Ascending aorta (tissue), 2 donors: Measurements from ENCODE around the gene TNS2. TPM values are rescaled to one million over a fixed set of nuclear protein-coding genes. Genes with fewer than 3 reads are reported as not detected.

ENCODE experiments used
- DNase-seq, 2 donors: peaks; one replicate each; pipeline ENCODE4 v3.0.0-alpha.2; 2019; ENCODE audit warnings: low spot score in 2 of 2
- H3K27ac ChIP-seq, 2 donors: fragments of 200-600 bp; sonication (generic); one replicate each; pipeline ENCODE4 v1.5.1; 2016 to 2017; ENCODE audit warnings: mild to moderate bottlenecking in 1 of 2
- H3K27me3 ChIP-seq: fragments of 200-600 bp; sonication (generic); one replicate; pipeline ENCODE4 v1.5.1; 2017
- H3K36me3 ChIP-seq, 2 donors: fragments of 200-600 bp; sonication (generic); one replicate each; pipeline ENCODE4 v1.5.1; 2016
- H3K4me1 ChIP-seq, 2 donors: fragments of 200-600 bp; sonication (generic); one replicate each; pipeline ENCODE4 v1.5.1; 2016 to 2017; ENCODE audit warnings: mild to moderate bottlenecking in 1 of 2
- H3K4me3 ChIP-seq, 2 donors: fragments of 200-600 bp; sonication (generic); one replicate each; pipeline ENCODE4 v1.5.1; 2016 to 2017; ENCODE audit warnings: mild to moderate bottlenecking in 1 of 2
- H3K9me3 ChIP-seq, 2 donors: fragments of 200-600 bp; sonication (generic); one replicate each; pipeline ENCODE4 v1.5.1; 2016
- intact Hi-C: fragments of 100-400 bp; cut with DNase I; formaldehyde crosslinking; loops from one replicate; pipeline ENCODE4 v1.15.1; 2023
- total RNA-seq: library from RNA; depleted of rRNA; stranded (reverse); fragments of >200 nt; gene quantifications from one replicate; pipeline ENCODE4 v1.1.0, GENCODE V29; 2016
- TF ChIP-seq, protein P1 (sequence below), 3 experiments: fragments of 200-600 bp in 2 of 3; fragments of 450-650 bp in 1 of 3; sonication (generic) in 2 of 3; IDR thresholded peaks; one replicate each; pipeline ENCODE4 v1.5.1; 2016 to 2019; ENCODE audit warnings: antibody characterized with exemption in 3 of 3, mild to moderate bottlenecking in 1 of 3, moderate library complexity in 1 of 3

TNS2 gene
- total RNA-seq = 608 TPM

- Histone ChIP-seq H3K36me3 (peaks cover 0 to 15% of the 10 kb centered on the region in 2 donors), H3K27ac (peak within 1 kb of the TSS; percentile 98 to 99), H3K4me3 (peak within 1 kb of the TSS; percentile 75 to 84), H3K9me3 (no peaks in the 10 kb centered on the region), H3K27me3 (no peaks in the 10 kb centered on the region), H3K4me1 (peaks cover 4 to 47% of the 10 kb centered on the region in 2 donors)
- peak in 1 of 2 donors; percentile 91 for DNase-seq
- intact Hi-C loops = loop anchor here (5.0 kb wide), 1 partner anchor 453 kb away; the partner anchor contains the start of gene TARBP2
- TF ChIP-seq, protein P1, sequence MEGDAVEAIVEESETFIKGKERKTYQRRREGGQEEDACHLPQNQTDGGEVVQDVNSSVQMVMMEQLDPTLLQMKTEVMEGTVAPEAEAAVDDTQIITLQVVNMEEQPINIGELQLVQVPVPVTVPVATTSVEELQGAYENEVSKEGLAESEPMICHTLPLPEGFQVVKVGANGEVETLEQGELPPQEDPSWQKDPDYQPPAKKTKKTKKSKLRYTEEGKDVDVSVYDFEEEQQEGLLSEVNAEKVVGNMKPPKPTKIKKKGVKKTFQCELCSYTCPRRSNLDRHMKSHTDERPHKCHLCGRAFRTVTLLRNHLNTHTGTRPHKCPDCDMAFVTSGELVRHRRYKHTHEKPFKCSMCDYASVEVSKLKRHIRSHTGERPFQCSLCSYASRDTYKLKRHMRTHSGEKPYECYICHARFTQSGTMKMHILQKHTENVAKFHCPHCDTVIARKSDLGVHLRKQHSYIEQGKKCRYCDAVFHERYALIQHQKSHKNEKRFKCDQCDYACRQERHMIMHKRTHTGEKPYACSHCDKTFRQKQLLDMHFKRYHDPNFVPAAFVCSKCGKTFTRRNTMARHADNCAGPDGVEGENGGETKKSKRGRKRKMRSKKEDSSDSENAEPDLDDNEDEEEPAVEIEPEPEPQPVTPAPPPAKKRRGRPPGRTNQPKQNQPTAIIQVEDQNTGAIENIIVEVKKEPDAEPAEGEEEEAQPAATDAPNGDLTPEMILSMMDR (IDR thresholded peaks at IDR 0.05) = no peak
Measured at GRCh38 chr12:53049571-53050318, at the start of gene TNS2. Gene TNS2 (plus strand): TSS chr12:53050065. CDS start chr12:53050186, 121 bp downstream.

- TF ChIP-seq, protein P1 (IDR thresholded peaks at IDR 0.05) = no peak
- Histone ChIP-seq H3K4me1 (peaks cover 14 to 28% of the 10 kb centered on the region in 2 donors), H3K27ac (no peak overlapping the region), H3K4me3 (no peak overlapping the region), H3K27me3 (no peaks in the 10 kb centered on the region), H3K9me3 (no peaks in the 10 kb centered on the region), H3K36me3 (no peaks in the 10 kb centered on the region)
- intact Hi-C loops = loop anchor here (10.0 kb wide), 2 partner anchors 859 to 979 kb away; no protein-coding TSS in a partner anchor
- DNase-seq = no peak
Measured at GRCh38 chr12:53004178-53004577, 45.7 kb upstream of the TNS2 start.

DNA sequence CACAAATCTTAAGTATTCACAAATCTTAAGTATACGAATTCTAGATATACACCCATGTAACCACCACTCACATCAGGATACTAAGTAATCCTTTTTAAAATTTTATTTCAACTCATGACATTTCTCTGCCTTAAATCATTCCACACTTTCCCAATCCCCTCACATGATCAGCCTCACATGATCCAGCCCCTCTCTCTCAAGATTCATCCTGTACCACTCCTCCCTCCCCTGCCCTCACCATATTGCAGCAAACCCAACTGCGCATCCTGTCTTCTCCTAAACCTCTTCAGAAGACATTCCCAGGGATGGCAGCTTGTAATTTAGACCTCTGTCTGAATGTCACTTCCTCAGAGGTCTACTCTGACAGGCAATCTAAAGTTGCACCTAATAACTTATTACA, 45.3 kb upstream of the TNS2 start:
- intact Hi-C loops = loop anchor here (10.0 kb wide), 2 partner anchors 860 to 980 kb away; no protein-coding TSS in a partner anchor
- Histone ChIP-seq H3K36me3 (no peaks in the 10 kb centered on the region), H3K27ac (no peak overlapping the region), H3K27me3 (no peaks in the 10 kb centered on the region), H3K9me3 (no peaks in the 10 kb centered on the region), H3K4me1 (peaks cover 14 to 28% of the 10 kb centered on the region in 2 donors), H3K4me3 (no peak overlapping the region)
- DNase-seq = no peak
- TF ChIP-seq, protein P1 (IDR thresholded peaks at IDR 0.05) = no peak

DNA sequence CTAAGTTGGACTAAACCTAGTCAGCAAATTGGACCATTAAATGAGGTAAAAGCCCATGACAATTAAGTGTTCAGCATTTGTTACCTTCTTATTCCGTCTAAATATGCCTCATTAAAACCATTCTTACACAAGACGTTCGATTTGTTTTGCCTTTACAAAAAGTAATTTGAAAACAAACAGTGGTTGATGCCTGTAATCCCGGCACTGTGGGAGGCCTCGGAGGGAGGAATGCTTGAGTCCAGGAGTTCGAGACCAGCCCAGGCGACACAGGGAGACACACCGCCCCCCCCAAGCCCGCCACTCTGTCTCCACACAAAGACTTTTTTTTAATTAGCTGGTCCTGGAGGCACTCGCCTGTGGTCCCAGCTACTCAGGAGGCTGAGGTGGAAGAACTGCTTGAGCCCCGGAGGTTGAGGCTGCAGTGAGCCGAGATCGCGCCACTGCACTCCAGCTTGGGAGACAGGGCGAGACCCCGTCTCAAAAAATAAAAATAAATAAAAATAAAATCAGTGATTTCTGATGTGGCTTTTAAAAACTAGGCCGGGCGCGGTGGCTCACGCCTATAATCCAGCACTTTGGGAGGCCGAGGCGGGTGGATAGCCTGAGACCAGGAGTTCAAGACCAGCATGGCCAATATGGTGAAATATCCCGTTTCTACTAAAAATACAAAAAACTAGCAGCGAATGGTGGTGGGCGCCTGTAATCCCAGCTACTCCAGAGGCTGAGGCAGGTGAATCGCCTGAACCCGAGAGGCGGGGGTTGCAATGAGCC, 44.5 kb upstream of the TNS2 start:
- H3K27me3 ChIP-seq = no peaks in the 10 kb centered on the region
- H3K4me1 ChIP-seq = peaks cover 14 to 28% of the 10 kb centered on the region in 2 donors
- intact Hi-C loops = loop anchor here (10.0 kb wide), 2 partner anchors 861 to 981 kb away; no protein-coding TSS in a partner anchor
- H3K4me3 ChIP-seq = peak overlapping the region; percentile 84 to 89
- TF ChIP-seq, protein P1 (IDR thresholded peaks at IDR 0.05) = no peak
- H3K36me3 ChIP-seq = no peaks in the 10 kb centered on the region
- H3K9me3 ChIP-seq = no peaks in the 10 kb centered on the region
- H3K27ac ChIP-seq = peak overlapping the region; percentile 58 to 65
- no peak for DNase-seq

DNA sequence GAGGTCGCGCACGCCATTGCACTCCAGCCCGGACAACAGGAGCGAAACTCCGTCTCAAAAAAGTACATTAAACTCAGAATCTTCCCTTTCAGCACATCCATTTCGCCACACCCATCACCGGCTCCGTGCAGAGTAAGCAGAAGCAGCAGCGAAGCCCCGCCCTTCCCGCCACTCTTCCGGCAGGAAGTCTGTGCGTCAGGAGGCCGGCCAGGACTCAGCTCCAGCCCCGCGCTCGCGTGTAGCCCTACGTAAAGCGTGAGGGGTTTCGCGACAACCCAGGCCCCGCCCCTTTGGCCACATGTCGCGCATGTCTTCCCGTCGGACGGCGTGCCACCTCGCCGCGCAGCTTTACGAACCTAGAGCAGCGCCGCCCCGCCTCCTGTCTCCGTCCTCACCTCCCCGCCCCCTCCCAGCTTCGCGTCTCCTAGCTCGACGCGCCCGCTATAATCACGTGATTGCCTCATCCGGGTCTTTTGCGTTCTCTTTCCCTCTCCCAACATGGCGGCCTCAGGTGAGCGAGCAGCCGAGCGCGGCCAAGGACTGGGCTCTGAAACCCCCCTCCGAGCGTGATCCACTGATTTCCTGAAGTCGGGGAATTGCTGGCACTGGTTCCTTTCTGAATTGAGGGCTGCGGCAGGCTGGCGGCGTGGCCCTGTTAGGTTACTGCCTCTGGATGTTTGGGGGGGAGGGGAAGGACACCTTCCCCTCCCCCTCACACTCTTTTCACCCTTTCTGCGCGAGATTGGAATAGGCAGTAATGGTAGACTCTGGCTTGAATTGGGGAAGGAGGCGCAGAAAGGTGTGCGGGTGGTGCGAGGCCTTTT, 43.7 kb upstream of the TNS2 start, which contains the start of gene EIF4B:
TSS of gene EIF4B (plus strand) at position 471 of the 824 bp plus-strand sequence. CDS start at position 499, 28 bp downstream.
- TF ChIP-seq, protein P1 (IDR thresholded peaks at IDR 0.05) = no peak
- intact Hi-C loops = loop anchor here (1.0 to 10.0 kb wide), 3 partner anchors 73 to 981 kb away; partner anchors contain the start of gene SPRYD3

More for the DNA sequence above, 43.7 kb upstream of the TNS2 start, which contains the start of gene EIF4B:
- Histone ChIP-seq H3K9me3 (no peaks in the 10 kb centered on the region), H3K27me3 (no peaks in the 10 kb centered on the region), H3K27ac (peak within 1 kb of the TSS; percentile 79 to 87), H3K4me3 (peak within 1 kb of the TSS; percentile 84 to 89), H3K36me3 (no peaks in the 10 kb centered on the region), H3K4me1 (peaks cover 14 to 28% of the 10 kb centered on the region in 2 donors)
- peak; percentile 98 to 100 for DNase-seq
